Measurements from ENCODE around the gene ZC3HAV1L. TPM values are rescaled to one million over a fixed set of nuclear protein-coding genes. Genes with fewer than 3 reads are reported as not detected.
"Not testable (repeated sequence)": the region's sequence is repeated elsewhere in the genome, so short reads cannot be mapped to it uniquely, and the experiment has no call there.

Gene ZC3HAV1L
- polyA plus RNA-seq, 10 donors, result 12.2 to 21.1 (median 17.9) TPM

DNA sequence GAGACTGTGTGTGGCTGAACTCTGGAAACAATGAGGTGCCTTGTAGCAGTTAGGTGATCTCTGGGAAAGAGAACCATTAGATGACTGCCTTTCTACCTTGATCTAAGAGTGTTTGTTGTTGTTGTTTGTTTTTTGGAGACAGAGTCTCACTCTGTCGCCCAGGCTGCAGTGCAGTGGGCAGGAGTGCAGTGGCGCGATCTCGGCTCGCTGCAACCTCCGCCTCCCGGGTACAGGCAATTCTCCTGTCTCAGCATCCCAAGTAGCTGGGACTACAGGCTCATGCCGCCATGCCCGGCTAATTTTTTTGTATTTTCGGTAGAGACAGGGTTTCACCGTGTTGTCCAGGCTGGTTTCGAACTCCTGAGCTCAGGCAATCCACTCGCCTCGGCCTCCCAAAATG, 18.8 kb upstream of the ZC3HAV1L start:
- DNase-seq, result not testable (repeated sequence)

DNA sequence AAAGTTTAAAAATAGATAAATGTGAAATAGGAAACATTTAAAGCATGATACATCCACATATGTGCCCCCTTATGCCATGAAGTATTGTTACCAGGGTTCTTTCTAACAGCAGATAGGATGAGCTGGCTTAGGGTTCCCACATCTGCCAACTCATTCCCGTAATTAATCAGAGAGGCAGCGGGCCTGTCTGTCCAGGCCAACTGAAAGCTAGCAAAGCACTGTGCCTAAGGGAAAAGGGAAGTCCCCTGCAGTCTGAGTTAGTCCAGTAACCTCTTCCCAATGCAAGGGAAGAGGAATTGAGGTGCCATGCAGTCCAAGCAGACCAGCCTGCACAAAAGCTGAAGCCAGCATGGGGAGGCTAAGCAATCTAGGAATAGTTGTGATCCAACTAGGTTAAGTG, 18.3 kb upstream of the ZC3HAV1L start:
- no peak for DNase-seq

DNA sequence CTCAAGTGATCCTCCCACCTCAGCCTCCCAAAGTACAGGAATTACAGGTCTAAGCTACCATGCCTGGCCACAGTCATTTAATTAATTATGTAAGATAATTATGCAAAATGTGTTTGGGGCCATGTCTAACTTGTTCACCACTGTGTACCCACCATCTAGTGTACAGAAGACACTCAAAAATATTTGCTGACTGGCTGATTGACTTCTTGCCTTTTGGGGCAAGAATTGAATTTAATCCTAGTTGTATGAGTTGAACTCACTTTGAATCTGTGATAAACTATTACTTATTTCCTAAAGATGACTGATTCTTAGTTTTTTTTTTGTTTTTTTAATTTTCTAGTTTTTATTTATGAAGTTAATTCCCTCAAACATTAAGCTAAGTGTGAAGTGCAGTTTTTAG, 15.8 kb upstream of the ZC3HAV1L start:
- DNase-seq, result no peak

DNA sequence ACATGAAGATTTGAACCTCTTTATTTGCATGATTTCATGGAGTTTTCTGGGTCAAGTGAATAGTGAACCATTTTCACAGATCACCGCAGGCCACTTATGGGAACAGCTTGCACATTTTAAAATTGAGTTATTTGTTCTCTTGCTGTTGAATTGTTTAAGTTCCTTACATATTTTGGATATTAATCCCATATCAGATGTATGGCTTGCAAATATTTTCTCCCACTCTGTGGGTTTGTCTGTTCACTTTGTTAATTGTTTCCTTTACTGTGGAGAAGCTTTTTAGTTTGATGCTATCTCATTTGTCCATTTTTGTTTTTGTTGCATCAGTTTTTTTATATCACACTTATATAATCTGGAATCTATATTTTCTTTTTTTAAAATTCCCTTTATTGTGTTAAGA, 14.1 kb upstream of the ZC3HAV1L start:
- DNase-seq, result no peak

DNA sequence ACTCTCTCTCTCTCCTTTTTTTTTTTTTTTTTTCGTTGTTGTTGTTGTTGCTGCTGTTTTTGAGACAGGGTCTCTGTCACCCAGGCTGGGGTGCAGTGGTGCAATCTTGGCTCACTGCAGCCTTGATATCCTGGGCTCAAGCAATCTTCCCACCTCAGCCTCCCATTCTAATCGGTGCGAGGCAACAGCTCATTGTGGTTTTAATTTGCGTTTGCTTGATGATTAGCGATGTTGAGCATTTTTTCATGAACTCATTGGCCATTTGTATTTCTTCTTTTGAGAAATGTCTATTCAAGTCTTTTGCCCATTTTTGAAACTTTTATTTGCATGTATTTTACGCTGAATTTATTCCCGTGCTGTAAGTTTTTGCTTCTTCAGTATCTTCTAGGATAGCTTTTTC, 13.3 kb upstream of the ZC3HAV1L start:
- DNase-seq, result no peak

DNA sequence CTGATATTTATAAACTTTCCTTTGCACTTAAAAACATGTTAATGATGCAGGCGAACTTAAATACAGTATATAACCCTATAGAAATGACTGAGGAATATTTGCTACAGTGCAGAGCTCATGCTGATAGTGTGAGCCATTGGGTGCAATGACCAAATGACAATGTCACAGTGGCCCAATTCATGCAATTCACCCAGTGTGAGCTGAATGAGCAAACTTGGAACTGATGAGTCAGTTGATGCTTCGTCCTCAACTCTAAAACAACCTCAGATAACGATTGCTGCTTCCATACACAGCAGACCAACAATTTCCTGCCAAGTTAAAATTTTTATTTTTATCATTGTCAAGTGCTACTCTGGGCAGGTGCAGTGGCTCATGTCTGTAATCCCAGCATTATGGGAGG, 12.1 kb upstream of the ZC3HAV1L start:
- DNase-seq, result no peak

DNA sequence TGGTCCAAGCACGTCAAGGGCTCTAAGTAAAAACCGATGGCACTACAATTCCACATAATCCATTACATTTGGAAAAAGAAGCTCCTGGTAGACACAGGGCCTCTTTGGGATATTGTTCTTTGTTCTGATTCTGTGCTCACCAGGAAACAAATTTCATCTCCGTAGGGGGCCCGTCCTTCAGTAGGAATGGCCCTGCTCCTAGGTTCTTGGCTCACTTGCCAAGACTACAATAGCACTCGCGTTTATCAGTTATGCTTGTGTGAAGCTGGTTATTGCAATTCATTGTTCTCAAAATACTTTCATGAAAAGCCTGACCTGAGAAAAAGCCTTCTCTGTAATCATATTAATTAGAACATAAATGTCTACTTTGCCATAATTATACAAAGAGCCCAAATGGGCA, 10.3 kb upstream of the ZC3HAV1L start:
- no peak for DNase-seq

DNA sequence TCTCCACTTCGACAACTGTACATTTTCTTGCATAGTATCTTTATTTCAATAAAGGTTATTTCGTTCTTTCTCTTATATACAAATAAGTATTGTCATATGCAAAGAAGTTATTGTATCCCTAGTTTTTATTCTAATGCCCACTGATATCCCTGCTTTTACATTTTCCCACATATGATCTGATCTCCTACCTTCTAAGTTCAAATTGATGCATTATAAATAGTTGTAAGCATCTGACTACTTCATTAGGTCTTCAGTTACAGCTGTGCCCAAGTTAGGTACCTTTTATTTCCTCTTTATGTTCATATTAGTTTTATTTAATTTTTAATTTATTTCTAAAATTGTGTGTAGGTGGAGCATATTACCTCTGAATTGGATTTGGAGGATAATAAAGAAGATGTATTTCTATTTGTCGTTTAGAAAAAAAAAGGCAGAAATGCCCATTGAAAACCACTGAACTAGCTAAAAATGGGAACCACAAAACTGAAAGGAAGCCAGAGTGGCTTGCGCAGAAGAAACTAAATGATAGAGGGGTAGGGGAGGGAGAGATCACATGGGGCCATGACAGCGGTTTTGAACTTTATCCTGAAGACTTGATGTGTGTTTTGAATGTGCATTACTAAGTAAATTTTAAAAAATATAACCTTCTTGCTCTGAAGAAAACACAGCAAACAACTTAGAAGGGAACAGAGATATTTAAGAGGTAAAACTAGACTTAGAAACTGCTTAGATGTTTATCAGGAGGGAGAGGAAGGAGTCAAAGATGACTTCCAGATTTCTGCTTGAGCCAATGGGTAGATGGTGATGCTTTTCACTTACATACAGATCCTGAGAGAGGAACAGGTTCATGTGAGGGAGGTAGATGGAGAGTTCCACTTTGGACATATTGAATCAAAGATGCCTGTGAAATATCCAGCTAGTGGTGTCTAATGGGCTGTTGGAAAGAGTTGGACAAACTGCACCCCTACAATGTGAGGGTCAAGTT, 9.3 kb upstream of the ZC3HAV1L start:
- no peak for DNase-seq

DNA sequence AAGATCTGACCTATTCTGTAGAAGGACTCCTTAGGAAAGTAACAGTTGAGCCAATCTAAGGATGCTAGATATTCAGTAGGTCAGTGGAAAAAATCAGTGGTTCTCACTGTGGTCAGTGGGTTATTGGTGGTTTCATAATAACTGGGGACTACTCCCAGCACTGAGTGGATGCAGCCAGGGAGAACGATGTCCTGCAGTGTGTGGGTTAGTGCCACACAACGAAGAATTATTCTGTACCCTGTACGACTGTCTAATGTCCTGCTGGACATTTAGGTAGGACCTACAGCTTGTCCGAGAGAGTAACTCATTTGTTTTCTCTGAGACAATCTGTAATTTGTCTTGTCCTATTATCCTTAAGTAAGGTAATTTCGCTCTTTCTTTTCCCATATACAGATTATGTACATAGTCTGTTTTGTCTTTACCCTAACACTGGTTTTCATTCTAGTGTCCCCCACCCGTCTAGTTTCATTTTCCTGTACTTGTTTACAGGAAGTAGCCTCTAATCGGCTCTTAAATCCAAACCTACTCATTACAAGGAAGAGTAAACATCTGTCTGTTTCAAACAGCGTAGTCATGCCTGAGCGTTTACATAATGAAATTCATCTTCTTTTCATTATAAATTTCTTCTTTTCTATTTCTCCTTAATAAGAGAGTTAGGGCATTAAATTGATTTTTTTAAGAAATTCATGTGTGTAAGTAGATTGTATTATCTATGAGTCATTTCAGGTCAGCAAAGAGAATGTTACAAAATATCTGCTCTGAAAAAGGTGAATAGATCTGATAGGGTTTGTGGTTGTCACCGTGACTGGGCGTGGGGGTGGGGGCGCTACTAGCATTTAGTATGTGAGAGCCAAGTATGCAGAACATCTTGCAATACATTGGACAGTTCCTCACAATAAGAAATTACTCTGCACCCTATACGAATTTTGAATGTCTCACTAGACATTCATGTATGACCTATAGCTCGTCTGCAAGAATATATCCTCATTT, 8.3 kb upstream of the ZC3HAV1L start:
- no peak for DNase-seq

DNA sequence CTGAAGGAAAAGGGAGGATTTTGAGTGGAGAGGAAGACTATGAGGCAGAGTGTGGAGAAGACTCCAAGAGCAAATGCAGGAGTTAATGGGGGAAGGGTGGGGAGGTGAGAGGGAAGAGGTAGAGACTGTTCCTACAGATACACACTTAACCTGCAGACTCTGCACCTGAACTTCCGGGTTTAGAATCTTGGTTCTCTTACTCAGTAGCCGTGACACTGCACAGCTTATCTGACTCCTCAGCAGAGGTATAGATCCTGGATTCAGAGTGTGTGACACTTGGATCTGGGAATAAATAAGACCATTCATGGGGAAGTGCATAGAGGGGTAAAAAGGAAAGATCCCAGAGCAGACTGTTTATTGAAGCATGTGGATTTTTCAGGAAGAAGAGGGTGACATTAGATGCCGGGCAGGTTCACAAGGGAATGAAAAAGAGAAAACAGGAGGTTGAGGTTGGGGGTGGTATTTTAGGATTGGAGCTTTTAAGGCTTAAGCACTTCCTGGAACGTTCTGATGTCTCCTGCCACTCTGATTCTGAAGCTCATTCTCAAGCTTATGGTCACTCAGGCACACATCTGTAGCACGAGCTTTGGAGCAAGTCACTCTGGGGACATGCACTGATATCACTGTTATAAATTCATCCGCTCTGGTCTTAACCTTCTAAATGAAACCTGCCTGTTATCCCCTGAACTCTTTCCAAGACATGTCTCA, 5.7 kb upstream of the ZC3HAV1L start:
- no peak for DNase-seq

DNA sequence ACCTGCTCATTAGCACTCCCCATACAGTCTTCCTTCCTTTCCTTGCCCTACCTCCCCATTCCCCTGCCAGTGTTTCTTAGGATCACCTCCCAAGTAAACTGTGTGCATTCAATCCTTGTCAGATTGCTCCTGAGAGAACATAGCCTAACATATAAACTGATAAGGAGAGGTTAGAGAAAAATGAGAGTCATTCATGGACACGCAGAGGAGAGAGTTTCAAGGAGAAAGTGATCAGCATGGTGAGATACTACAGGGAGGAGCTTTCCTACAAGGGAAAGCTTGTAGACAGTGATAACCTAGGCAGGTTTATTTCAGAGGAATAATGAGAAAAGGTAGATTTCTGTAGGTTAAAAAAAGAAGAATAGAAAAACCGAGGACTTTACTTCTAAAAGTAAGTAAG, 2.8 kb upstream of the ZC3HAV1L start:
- no peak for DNase-seq

DNA sequence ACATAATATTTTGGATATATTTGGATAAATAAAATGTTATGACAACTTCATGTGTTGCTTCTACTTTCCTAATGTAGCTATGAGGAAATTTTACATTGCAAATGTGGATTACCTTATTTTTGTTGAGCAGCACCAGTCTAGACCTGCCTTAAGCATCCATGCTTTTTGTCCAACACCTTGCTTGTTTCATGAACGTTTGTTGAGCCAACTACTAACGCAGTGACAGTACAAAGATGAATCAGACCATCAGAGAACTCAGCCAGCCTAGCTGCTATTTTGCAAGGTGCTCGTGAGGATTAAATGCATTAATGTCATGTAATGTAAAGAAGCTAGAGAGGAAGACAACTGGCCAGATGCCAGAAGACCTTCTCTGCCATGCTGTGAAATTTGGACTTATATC, 1.1 kb upstream of the ZC3HAV1L start:
- peak in 1 of 3 donors; percentile 10 for DNase-seq

DNA sequence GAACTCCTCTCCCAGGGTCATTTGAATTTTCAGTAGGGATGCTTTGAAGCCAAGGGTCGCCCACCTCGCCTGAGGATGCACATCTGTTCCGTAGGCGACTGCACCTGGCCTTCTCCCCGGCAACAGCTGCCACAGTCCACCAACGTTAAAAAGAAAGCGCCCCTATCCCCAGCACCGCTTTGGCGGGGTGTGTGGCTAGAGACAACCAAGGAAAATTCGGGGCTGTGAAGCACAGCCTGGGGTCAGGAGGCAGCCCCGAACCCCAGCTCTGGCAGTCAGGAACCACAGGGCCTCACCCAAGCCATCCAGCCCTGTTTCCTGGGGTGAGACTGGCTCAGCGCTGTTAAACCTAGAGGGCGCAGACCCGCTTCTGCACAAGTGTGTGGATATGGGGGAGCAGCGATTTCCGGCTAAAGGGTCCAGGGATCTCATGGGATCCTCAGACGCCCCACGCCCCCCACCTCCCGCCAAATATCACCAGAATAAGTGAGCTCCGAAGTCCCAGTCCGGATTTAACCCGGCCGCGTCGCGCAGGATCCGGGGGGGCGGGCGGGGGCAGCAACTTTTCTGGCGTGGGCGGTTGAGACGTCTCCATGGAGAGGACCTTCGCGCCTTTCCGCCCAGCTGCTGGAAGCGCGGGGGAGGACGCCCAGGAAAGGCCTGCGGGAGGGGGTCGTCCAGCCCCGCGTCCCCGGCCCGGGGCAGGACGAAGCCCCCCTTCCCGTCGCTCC, 822 bp downstream of the ZC3HAV1L start:
- peak; percentile 20 to 70 (median 43) for DNase-seq

DNA sequence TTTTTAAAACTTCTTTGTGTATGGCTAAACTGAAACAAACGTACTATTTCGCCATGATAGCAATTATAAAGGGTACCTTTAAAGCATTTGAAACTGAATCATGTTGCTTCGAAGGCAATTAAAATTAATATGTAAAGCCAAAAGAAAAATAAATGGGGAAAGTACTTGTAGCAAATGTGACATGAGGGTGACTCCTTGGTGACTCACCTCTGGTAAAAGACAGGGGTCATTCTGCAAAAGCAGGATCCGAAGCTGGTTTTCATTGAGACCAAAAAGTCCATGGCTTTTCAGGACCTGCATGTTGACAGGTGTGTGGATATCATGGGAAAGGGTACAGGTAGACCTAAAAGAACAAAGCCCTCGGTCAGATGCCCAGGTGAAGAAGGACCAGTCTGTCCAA, 1.5 kb downstream of the ZC3HAV1L start:
- DNase-seq, result no peak

DNA sequence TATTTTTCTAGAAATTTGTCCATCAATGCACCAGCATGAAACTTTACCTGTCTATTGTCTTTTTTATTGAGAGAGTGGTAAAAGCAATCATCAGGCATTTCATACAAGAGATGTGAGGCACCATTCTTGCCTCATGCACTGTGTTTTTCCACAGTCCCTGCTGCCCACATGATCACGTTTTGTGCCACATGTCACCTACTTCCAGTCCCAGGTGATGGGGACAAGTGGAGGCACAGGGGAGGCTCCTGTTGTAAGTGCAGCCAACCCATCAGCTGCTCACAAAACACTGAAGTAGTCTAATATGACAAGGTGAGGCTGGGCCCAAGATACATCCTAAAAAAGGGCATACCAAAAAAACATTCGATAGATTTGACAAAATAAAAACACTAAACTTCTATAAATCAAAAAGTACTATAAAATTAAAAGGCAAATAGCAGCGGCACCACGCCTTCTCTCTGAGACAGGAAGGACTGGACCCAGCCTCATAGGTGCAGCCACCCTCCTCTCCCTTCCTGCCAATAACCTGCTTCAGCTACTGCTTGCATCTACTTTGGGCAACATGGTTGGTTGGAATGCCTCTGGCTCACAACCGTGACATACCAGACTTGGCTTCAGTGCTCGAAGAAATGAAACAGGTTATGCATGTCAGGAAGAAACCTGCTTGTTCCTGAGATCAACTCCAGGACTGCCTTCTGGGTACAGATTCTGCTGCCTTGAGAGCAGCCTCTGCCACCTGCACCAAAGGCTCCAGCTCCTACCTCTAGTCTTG, 2.3 kb downstream of the ZC3HAV1L start:
- no peak for DNase-seq

DNA sequence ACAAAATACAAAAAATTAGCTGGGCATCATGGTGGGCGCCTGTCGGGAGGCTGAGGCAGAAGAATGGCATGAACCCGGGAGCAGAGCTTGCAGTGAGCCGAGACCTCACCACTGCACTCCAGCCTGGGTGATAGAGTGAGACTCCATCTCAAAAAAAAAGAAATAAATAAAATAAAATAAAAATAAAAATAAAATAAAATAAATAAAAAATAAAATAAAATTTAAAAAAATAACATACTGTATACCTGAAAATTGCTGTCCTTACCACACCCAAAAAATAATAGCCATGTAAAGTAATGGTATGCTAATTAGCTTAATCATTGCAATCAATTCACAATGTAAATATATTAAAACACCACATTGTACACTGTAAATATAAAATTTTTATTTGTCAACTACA, 3.4 kb downstream of the ZC3HAV1L start:
- no peak for DNase-seq

DNA sequence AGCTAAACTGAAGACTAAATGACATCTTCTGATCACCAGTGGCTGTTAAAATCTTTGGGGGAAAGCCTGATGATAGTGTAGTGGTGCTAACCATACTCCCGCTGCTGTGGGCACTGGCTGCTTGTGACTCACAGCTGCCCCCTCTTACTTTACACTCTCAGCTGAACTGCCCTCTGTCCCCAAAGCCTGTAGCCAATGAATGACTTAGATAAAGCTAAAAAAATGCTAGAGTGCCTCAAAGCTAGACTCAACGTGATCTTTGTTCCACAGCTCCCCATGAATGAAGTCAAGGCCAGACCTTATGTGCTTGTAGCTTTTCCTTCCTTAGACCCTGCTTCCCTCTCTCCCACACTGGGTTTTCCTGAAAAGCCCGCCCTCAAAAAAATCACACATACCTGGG, 6.5 kb downstream of the ZC3HAV1L start:
- no peak for DNase-seq

DNA sequence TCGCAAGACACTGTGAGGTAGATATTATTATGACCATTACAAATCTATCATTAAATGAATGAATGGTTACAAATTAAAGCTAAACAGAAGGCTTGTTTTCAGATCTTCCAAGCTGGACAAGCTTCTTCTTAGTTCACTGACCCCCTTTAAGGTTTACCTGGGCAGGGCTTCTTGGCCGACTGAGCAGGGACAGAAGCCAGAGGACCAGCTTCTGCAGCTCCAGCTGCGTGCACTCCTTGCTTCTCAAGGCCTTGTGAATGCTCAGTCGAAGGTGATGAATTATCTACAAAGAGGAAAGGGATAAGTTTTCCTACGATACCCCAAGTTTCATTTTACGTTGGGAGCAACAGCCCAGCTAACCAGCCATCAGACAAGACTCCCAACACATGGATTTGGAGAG, 9.3 kb downstream of the ZC3HAV1L start:
- DNase-seq, result no peak

DNA sequence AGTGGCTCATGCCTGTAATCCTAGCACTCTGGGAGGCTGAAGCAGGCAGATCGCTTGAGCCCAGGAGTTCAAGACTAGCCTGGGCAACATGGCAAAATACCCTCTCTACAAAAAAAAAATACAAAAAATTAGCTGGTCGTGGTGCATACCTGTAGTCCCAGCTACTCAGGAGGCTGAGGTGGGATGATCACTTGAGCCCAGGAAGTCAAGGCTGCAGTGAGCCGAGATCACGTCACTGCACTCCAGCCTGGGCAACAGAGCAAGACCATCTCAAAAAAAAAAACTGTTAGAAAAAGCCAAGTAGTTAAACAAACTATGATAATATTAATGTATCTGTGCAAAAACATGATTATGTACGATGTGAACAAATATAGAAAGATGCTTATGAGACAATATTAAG, 10.0 kb downstream of the ZC3HAV1L start:
- not testable (repeated sequence) for DNase-seq

DNA sequence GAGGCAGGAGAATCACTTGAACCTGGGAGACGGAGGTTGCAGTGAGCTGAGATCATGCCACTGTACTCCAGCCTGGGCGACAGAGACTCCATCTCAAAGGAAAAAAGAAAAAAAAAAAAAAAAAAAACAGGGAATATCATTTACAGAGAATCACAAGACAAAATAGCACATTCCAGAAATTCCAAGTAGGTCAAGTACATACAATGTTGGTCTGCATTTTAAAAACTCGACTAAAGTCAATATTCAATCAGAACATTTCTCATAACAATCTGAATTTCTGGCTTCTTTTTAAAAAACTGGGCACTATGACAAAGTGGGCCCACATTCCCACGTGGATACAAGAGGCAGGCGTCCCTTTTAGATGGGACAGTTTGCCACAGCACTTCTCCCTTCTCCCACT, 12.8 kb downstream of the ZC3HAV1L start:
- DNase-seq, result no peak

All from muscle of back (tissue), 11 donors.